T1000 (cell line): Measurements from ENCODE around the gene ARGLU1.

ENCODE experiments used
- DNase-seq: peaks from one replicate; lab custom pipeline; 2025; ENCODE audit warnings: mixed read lengths; lab: John Stamatoyannopoulos, UW

Gene ARGLU1

DNA sequence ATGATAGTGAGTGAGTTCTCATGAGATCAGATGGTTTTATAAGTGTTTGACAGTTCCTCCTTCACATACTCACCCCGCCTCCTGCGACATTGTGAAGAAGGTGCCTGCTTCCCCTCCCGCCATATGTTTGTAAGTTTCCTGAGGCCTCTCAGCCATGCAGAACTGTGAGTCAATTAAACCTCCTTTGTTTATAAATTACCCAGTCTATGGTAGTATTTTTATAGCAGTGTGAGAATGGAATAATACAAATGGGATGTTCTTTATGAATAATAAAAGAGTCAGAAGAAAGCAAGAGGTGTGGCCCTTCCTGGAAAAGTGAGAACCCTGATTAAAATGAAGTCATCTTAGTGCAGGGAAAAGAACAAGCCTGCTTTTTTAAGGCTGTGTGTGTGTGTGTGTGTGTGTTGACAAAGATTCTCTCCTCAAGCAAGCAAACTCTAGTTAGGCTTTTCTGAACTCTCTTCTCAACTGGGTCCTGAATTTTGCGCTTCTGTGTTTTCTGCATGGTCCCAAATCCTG, 18.8 kb upstream of the ARGLU1 start:
- DNase-seq = no peak

DNA sequence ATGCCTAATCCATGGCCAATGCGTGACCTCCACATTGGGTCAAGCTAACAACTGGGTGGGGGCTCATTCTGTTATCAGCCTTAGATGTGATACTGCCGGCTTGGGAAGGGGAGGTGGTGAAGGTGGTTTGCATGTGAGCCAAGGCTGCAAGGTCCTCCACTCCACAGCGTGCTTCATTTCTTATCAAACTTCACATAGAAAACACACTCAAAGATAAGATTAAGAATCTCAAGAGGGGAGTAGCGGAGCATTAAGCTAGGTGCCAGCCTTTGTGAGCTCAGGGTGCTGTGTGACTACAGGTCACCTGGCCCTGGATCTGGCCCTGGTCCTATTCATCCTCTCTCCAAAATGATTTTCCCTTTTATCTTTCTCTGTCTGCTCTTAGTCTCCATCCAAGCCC, 13.3 kb upstream of the ARGLU1 start:
- DNase-seq = no peak

- no peak for DNase-seq
These were observed 8.0 kb upstream of the ARGLU1 start for GRCh38 chr13:106575896-106576295.

GRCh38 chr13:106573868-106574267, 5.9 kb upstream of the ARGLU1 start:
- DNase-seq = no peak

DNA sequence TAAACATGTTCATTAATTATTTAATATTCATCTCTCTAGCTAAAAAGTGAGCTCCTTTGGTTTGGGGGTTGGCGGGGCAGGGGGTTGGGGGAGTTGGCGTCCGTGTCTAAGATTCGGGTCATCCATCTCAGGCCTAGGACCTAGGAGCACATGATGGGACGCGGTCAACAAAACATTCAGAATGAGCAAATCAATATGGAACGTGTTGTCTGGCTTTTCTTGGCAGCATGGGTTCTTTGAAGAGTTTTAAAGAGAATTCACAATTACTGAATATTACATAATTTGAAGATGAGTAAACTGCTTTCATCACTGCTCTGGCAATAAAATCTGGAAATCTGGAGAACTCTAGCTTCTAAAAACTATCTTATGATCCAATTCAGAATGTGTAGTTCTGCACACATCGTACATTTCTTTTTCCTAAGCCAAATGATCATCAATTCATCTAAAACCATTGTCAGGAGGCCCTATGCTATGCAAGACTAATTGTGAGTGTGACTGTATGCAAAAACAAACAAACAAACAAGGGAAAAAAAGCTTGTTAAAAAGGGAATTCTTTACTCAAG, 5.4 kb upstream of the ARGLU1 start:
- DNase-seq = no peak

- DNase-seq = peak; percentile 70
These were observed 2.4 kb upstream of the ARGLU1 start for GRCh38 chr13:106570299-106570852.

- no peak for DNase-seq
These were observed 1.5 kb upstream of the ARGLU1 start for GRCh38 chr13:106569233-106570095.

DNA sequence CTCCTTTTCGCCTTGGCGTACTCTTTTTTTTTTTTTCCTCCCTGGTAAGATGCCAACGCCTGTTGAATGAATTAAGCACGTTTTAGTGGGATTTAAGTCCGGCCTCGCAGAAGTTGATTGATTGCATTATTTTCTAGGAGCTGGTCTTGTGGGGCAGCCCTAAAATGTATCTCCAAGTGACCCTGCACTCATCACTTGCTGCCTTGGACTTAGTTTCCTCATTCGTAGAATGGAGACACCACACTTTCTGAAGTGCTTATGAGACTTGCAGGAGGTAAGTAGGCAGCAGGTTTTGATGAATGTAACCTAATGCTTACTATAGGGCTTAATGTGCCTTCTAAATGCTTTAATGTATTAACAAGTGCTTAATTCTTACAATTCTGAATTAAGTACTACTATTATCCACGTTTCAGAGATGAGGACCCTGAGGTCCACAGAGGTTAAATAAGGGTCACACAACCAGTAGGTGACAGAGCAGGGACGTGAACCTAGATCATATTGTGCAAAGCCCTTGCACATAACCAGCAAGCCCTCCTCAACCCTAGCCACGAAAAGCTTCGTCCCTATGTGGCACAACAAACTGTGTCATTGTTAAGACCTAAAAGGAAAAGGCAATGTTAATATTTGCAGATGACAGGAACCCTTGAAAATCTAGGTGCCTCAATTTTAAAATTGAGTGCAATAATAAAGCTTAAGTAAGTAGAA, 514 bp upstream of the ARGLU1 start:
- no peak for DNase-seq

DNA sequence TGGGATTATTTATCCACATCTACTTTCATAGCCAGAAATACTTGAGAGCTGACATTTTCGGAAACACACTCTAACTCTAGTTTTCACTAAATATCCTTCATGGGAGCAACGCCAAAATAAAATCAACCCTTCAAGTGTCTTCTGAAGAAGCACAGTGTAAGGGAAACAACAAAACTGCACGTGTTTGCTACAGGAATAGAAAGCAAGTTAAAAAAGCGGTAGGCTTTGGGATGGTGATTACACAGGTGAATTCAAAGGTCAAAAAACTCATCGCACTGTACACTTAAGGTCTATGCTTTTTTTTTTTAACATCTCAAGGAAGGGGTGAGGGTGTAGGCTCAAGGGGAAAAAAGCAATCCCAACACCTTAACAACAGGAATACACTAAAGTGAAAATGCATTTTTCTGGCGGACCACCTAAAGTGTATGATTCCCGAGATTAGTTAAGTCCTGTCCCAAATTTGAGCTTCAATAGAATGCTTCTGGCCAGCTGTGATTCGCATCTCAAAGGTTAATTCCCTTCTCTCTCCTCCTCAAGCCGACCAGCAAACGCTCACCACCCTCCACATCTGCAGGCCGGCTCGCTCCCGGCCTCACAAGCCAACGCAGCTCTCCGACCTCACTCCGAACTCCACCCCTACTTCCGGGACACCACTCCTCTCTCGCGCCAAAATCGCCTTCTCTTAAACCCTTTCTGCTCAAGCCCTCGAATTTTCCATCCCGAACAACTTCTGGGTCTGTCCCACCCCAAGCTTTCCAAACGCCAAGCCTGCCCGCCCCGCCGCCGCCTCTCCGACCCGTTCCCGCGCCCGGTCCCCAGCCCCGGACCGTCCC, 1.1 kb downstream of the ARGLU1 start:
- no peak for DNase-seq

GRCh38 chr13:106565127-106565775, 2.7 kb downstream of the ARGLU1 start:
- no peak for DNase-seq

DNA sequence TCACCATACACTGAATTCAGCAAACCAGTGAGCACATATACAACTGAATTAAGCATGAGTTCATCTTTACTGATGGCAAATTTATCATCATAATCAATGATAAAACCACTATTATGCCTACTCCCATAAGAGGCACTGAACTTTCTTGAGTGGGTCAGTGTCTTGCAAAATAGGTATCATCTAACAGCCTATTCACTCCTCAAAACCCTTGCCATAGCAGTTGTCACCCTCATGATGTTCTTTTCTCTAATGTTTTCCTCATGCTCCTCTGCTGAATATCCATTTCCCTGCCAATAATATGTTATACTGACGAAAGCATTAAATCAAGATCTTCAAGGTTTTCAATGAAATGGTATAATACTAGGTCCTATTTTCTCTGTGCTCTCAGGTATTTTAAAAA, 5.6 kb downstream of the ARGLU1 start:
- DNase-seq = no peak

GRCh38 chr13:106561551-106562170, 6.3 kb downstream of the ARGLU1 start:
- DNase-seq = no peak

DNA sequence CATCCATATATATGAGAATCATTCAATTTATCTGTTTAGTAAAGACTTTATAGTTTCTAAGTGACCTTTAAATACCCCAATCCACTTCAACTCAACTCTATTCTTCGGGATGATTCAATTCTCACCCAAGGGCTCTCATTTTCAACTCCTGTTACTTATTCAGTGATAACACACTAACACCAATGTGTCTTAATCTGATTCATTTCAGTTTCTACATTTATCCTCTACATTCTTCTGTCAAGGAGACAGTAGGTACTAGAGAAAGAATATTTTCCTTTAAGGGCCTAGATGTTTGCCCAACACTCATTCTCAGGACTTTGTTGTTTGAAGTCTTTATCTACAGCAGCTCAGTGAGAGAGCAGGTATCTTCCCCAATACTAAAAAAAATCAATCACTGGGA, 7.1 kb downstream of the ARGLU1 start:
- no peak for DNase-seq

GRCh38 chr13:106558527-106558926, 9.4 kb downstream of the ARGLU1 start:
- no peak for DNase-seq

GRCh38 chr13:106555631-106556328, 12.2 kb downstream of the ARGLU1 start:
- no peak for DNase-seq

DNA sequence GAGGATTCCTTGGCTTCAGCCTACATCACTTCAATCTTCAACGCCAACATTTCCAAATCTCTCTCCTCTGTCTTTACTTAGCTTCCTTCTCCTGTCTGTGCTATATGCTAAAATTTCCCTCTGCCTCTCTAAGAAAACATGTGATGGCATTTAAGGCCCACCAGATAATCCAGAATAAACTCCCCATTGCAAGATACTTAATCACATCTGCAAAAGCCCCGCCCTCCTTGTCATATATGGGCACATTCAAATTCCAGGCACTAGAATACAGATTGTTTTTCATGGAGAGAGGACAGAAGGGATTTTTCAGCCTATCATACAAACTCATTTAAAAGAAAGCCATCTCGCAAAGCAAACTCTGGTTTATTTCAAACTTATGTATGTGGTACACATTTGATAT, 16.2 kb downstream of the ARGLU1 start:
- no peak for DNase-seq

DNA sequence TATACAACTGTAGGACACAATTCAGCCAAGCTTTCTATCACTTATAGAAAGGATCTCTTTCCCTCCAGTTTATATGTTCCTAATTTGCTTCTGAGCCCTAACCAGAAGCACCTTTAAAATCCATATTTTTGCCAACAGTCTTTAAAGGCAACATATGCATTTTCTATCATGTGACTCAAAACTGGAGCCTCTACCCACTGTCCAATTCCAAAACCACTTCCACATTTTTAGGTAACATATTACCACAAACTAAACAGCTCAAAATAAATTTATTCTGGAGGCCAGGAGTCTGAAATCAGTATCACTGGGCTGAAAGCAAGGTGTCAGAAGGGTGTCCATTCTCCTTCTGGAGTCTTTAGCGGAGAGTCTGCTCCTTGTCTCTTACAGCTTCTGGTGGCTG, 16.6 kb downstream of the ARGLU1 start:
- no peak for DNase-seq

DNA sequence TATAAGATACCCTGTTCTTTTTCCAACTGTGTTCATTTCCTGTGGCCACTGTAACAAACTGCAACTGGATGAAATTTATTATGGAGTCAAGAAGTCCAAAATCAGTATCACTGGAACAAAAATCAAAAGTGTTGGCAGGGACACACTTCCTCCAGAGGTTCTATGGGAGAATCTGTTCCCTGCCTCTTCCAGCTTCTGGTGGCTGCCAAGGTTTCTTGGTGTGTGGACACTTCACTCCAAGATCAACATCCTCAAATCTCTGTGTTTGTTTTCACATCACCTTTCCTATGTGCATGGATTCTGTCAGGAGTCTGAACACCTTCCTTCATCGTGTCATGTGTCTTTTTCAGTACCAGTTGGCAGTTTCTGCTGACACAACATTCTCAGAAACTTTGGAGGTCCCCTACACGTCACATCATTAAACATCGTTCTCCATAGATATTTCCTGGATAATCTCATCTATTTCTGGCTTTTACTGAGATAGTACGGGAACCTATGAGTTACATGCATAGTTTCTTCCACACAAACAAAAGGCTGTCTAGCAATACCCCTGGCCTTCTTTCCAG, 17.3 kb downstream of the ARGLU1 start:
- DNase-seq = no peak

- DNase-seq = no peak
These were observed 19.8 kb downstream of the ARGLU1 start for GRCh38 chr13:106548064-106548696.
